HepG2 (cell line): ENCODE data around the gene CDRT4. TPM values are rescaled to one million over a fixed set of nuclear protein-coding genes. Genes with fewer than 3 reads are reported as not detected.
"Not testable (repeated sequence)": the region's sequence is repeated elsewhere in the genome, so short reads cannot be mapped to it uniquely, and the experiment has no call there.

Experiments used
- ATAC-seq: fragments of 200-7000 bp; cut with Tn5 transposase; 3 replicates; pipeline ENCODE4 v1.9.1; 2020; ENCODE audit warnings: mild to moderate bottlenecking, moderate library complexity
- BruUV-seq: library from RNA; stranded (reverse); fragments of 400-500 nt; replicated peaks from 2 replicates; lab custom pipeline; 2021; lab: Mats Ljungman, UMichigan
- CTCF ChIA-PET: fragments of 300-600 bp; formaldehyde crosslinking; extraction: SDS; loops from one replicate; lab custom pipeline; 2021; ENCODE audit warnings: low total read pairs, inconsistent platforms, low intra/inter-chr PET ratio; lab: Yijun Ruan, JAX
- POLR2A ChIA-PET: fragments of 350-600 bp; sonication (Branson Sonifier 250); formaldehyde crosslinking; loops from one replicate; lab custom pipeline; 2020; ENCODE audit warnings: antibody characterized with exemption, inconsistent platforms; lab: Yijun Ruan, JAX
- DNase-seq: peaks from one replicate; pipeline ENCODE4 v3.0.0-alpha.2; 2015; ENCODE audit warnings: low spot score
- FAIRE-seq: peaks from 3 replicates; lab custom pipeline; 2011; peaks lifted over from hg19 to GRCh38; lab: Jason Lieb, UNC
- H2AFZ ChIP-seq: one replicate; pipeline ENCODE4 v1.6.1; 2011; ENCODE audit warnings: low read length, inconsistent platforms
- H3K27ac ChIP-seq: fragments of 300-600 bp; 3 replicates; pipeline ENCODE4 v1.8.0; 2011; ENCODE audit warnings: mixed run types, mild to moderate bottlenecking, mixed read lengths, low read length, inconsistent platforms; ENCODE audit not compliant: insufficient read depth; ENCODE audit errors: extremely low read length
- H3K27me3 ChIP-seq, 2 experiments: fragments of 200-600 bp in 1 of 2; 2 replicates in 1 of 2; 3 replicates in 1 of 2; pipeline versions ENCODE4 v1.6.0 to v1.8.0; 2011; ENCODE audit warnings: low read length in 2 of 2, mild to moderate bottlenecking in 2 of 2, moderate library complexity in 2 of 2, inconsistent platforms in 1 of 2; ENCODE audit not compliant: insufficient read depth in 2 of 2, control insufficient read depth in 1 of 2
- H3K36me3 ChIP-seq, 2 experiments: fragments of 200-600 bp in 1 of 2; replicated peaks in 1 of 2; 2 replicates in 1 of 2; 3 replicates in 1 of 2; pipeline versions ENCODE4 v1.5.1 to v1.8.0; 2011; ENCODE audit warnings: low read length in 2 of 2, inconsistent platforms in 1 of 2; ENCODE audit not compliant: insufficient read depth in 2 of 2, control insufficient read depth in 1 of 2
- H3K4me1 ChIP-seq: 2 replicates; pipeline ENCODE4 v1.5.1; 2012; ENCODE audit warnings: low read length, inconsistent platforms; ENCODE audit not compliant: insufficient read depth
- H3K4me2 ChIP-seq: 2 replicates; pipeline ENCODE4 v1.6.0; 2011; ENCODE audit warnings: low read depth, low read length, inconsistent platforms
- H3K4me3 ChIP-seq, 3 experiments: fragments of 200-600 bp in 1 of 3; sonication (generic), shearing (Covaris generic) in 1 of 3; replicated peaks in 1 of 3; 2 replicates each; pipeline ENCODE4 v1.5.1; 2011 to 2016; ENCODE audit warnings: low read length in 3 of 3, inconsistent platforms in 2 of 3, low read depth in 2 of 3, mild to moderate bottlenecking in 2 of 3, control low read depth in 1 of 3, mixed read lengths in 1 of 3; ENCODE audit not compliant: insufficient read depth in 1 of 3
- H3K79me2 ChIP-seq: one replicate; pipeline ENCODE4 v1.6.1; 2011; ENCODE audit warnings: low read length, inconsistent platforms; ENCODE audit not compliant: insufficient read depth
- H3K9ac ChIP-seq: 2 replicates; pipeline ENCODE4 v1.6.0; 2011; ENCODE audit warnings: mild to moderate bottlenecking, low read depth, low read length, inconsistent platforms; ENCODE audit not compliant: insufficient read depth
- H3K9me3 ChIP-seq: 2 replicates; pipeline ENCODE4 v1.5.1; 2012; ENCODE audit warnings: mild to moderate bottlenecking, low read length
- H4K20me1 ChIP-seq: 2 replicates; pipeline ENCODE4 v1.6.0; 2011; ENCODE audit warnings: inconsistent platforms, mild to moderate bottlenecking, low read length, moderate library complexity; ENCODE audit not compliant: insufficient read depth
- CHD2 ChIP-seq: IDR thresholded peaks from 2 replicates; pipeline ENCODE4 v1.6.1; 2011; ENCODE audit warnings: low read depth, low read length, improper control_type of control experiment
- NCOA2 ChIP-seq: sonication (generic); formaldehyde crosslinking; IDR thresholded peaks from 2 replicates; pipeline ENCODE4 v1.8.0; 2022; ENCODE audit warnings: inconsistent platforms
- NFIC ChIP-seq: IDR thresholded peaks from 2 replicates; pipeline ENCODE4 v1.6.1; 2012; ENCODE audit warnings: mild to moderate bottlenecking, low read length, inconsistent platforms
- POGK ChIP-seq: sonication (generic); formaldehyde crosslinking; conservative IDR thresholded peaks from 2 replicates; pipeline ENCODE4 v1.8.0; 2022; ENCODE audit warnings: mild to moderate bottlenecking, moderate library complexity, missing genetic modification reagents
- SCMH1 ChIP-seq: sonication (generic); formaldehyde crosslinking; IDR thresholded peaks from 2 replicates; pipeline ENCODE4 v1.9.0; 2021; ENCODE audit warnings: missing genetic modification reagents, mild to moderate bottlenecking, borderline replicate concordance
- SYNCRIP ChIP-seq: fragments of 200-400 bp; formaldehyde crosslinking; IDR thresholded peaks from 2 replicates; pipeline ENCODE4 v1.6.1; 2018; ENCODE audit warnings: mild to moderate bottlenecking, low read depth, low read length; ENCODE audit not compliant: insufficient read depth
- ZNF468 ChIP-seq: sonication (generic); formaldehyde crosslinking; IDR thresholded peaks from 2 replicates; pipeline ENCODE4 v1.8.0; 2022; ENCODE audit warnings: mild to moderate bottlenecking, moderate library complexity, missing genetic modification reagents
- WGBS: methylation state at CpG from one replicate; pipeline ENCODE4 v1.1.6; 2017; ENCODE audit warnings: low lambda C conversion rate; 5-methylcytosine and 5-hydroxymethylcytosine counted together
- in situ Hi-C: cut with HindIII; loops from 2 replicates; pipeline ENCODE4 v1.10.0; 2017; ENCODE audit warnings: low pct_unique_long_range_greater_than_20kb; ENCODE audit not compliant: extremely low pct_ligation_motif_present
- intact Hi-C: fragments of 100-400 bp; cut with micrococcal nuclease; formaldehyde crosslinking; loops from one replicate; pipeline ENCODE4 v1.10.0; 2022; ENCODE audit not compliant: unreplicated experiment
- polyA plus RNA-seq, 8 experiments: library from polyadenylated mRNA; depleted of rRNA in 3 of 8; stranded (reverse) in 7 of 8; unstranded in 1 of 8; fragments of >200 nt; fragmentation: Illumina TruSeq in 4 of 8; extraction: Trizol in 4 of 8; gene quantifications; 2 replicates each; pipeline versions ENCODE4 v1.2.1 to v1.2.3, GENCODE V29; 2011 to 2016; ENCODE audit warnings: low read depth in 4 of 8, missing spikeins in 1 of 8, mixed read lengths in 1 of 8; ENCODE audit not compliant: insufficient read depth in 1 of 8
- total RNA-seq, 5 experiments: library from RNA; depleted of rRNA; stranded (reverse); fragments of >200 nt; fragmentation: Illumina TruSeq; extraction: Trizol; gene quantifications; 2 replicates each; pipeline ENCODE4 v1.2.3, GENCODE V29; 2016; ENCODE audit warnings: low read depth in 1 of 5

Gene CDRT4
- total and polyA plus RNA-seq, 2 of the 13 experiments (the other 11 are each of a cell fraction or from before 2014, with no cell fraction given): 5.8 to 12.1 TPM

GRCh38 chr17:15440347-15440746, 27.1 kb downstream of the CDRT4 start:
- Histone ChIP-seq H2AFZ (no peak overlapping the region), H3K27me3 (no peaks in the 10 kb centered on the region), H3K4me1 (peaks cover 19% of the 10 kb centered on the region), H3K4me2 (no peak overlapping the region), H3K79me2 (no peaks in the 10 kb centered on the region), H3K27ac (no peak overlapping the region), H3K36me3 (peaks cover 4 to 23% of the 10 kb centered on the region in 2 experiments), H4K20me1 (no peaks in the 10 kb centered on the region; the same call in 1 of the 2 replicates), H3K9me3 (no peaks in the 10 kb centered on the region), H3K4me3 (no peak overlapping the region), H3K9ac (no peak overlapping the region)
- TF ChIP-seq POGK: no peak
- no peak for TF ChIP-seq SYNCRIP
- no peak for TF ChIP-seq SCMH1 (CRISPR knock-in tag)
- TF ChIP-seq CHD2: no peak
- TF ChIP-seq NCOA2: no peak
- no peak for TF ChIP-seq NFIC
- no peak for TF ChIP-seq ZNF468 (CRISPR knock-in tag)
- no TSS peak for BruUV-seq
- WGBS: 100% methylated on average over 3 of the region's 3 CpGs
- no peak for ATAC-seq
- in situ Hi-C loops: no loop called here
- intact Hi-C loops: no loop called here
- POLR2A ChIA-PET: no interaction called here
- CTCF ChIA-PET: no interaction called here
- FAIRE-seq: no peak
- DNase-seq: no peak

GRCh38 chr17:15439205-15439985, 28.0 kb downstream of the CDRT4 start:
- CTCF ChIA-PET, FAIRE-seq, intact Hi-C loops, H3K9me3 ChIP-seq, H3K79me2 ChIP-seq, POLR2A ChIA-PET, H3K27ac ChIP-seq, ATAC-seq, H4K20me1 ChIP-seq, H3K4me2 ChIP-seq, DNase-seq, BruUV-seq, H3K4me3 ChIP-seq, H2AFZ ChIP-seq, H3K9ac ChIP-seq, in situ Hi-C loops, H3K27me3 ChIP-seq: not testable (repeated sequence)
- peaks cover 29% of the 10 kb centered on the region for H3K4me1 ChIP-seq
- WGBS: 92% methylated on average over 8 of the region's 8 CpGs
- peaks cover 4 to 23% of the 10 kb centered on the region in 2 experiments for H3K36me3 ChIP-seq
